ENCODE results near the gene NDUFS7. TPM values are rescaled to one million over a fixed set of nuclear protein-coding genes. Genes with fewer than 3 reads are reported as not detected.

NDUFS7 gene
- total RNA-seq, 1 experiment from 2014 or later, result 43.2 TPM

DNA sequence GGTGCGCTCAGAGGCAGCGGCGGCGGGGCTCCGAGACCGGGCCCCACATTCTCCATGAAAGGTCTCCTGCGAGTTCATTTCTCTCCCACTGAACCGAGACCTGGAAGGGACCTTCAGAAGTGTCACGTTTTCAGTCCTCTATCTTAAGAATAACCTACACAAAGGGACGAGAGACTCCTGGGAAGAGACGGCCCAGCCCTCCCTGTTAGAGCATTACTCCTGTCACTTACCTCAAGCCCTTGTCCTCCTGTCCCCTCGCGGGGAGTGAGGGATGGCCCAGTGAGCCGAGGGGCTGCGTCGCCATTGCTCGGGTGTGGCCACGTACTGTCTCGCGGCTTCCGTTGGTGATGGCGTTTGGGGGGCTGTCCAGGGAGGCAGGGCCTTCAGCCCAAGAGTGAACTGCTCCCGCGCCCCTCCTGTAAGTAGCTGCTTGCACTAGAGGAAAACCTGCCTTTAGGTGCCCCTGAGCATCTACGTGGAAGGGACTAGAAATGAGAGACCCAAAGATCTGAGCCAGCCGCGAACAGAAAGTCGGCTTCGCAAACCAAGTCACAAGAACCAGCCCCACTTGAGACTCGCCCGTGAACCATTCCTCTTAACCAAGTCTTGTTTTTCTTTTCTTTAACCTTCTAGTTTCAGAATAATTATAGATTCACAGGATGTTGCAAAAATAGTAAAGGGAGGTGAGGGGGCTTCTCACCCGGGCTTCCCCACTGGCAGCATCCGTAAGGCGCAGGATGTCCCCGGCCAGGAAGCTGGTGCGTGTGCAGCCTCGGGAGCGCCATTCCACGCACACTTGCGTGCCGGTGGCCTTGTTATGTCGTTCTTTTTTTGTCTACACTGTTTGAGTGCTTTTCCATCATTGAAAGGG lies 21.1 kb upstream of the NDUFS7 start:
- no peak for DNase-seq (ENCODE audit: low read depth)
- in situ Hi-C loops (cut with HindIII; ENCODE audit: low pct_unique_long_range_greater_than_20kb, low sequenced_read_pairs), result no loop called here

- in situ Hi-C loops (cut with HindIII; ENCODE audit: low pct_unique_long_range_greater_than_20kb, low sequenced_read_pairs), result no loop called here
- no peak for DNase-seq (ENCODE audit: low read depth)
These were observed 20.1 kb upstream of the NDUFS7 start for GRCh38 chr19:1363599-1363998.

DNA sequence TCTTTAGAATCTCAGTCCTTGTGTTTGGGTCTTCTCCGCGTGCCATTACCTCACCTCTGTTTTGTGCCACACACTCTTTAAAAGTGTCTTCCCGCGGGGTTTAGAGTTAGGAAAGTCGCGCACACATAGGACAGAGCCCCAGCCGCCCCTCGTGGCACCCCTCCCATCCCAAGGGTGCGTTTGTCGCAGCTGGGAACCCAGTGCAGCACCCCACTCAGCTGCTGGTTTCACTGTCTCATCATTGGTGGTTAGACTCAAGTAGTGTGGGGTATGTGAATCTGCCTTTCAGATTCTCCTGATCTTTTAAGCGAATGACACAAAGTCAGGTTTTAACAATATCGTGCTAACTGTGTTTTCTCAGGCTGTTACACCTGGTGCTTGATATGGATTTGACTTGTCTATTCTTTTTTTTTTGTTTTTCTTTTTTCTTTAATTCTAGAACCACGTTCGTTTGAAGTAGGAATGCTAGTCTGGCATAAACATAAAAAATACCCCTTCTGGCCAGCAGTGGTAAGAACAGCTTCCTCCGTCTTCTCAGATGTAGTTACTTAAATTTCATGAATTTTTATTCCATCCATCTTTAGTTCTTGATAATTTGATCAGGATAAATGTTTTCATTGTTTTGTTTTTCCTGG lies 19.5 kb upstream of the NDUFS7 start:
- DNase-seq (ENCODE audit: low read depth), result no peak
- in situ Hi-C loops (cut with HindIII; ENCODE audit: low pct_unique_long_range_greater_than_20kb, low sequenced_read_pairs), result no loop called here

- no peak for DNase-seq (ENCODE audit: low read depth)
- in situ Hi-C loops (cut with HindIII; ENCODE audit: low pct_unique_long_range_greater_than_20kb, low sequenced_read_pairs), result no loop called here
These were observed 18.1 kb upstream of the NDUFS7 start for GRCh38 chr19:1365319-1366269.

GRCh38 chr19:1366296-1366695 lies 17.4 kb upstream of the NDUFS7 start:
- in situ Hi-C loops (cut with HindIII; ENCODE audit: low pct_unique_long_range_greater_than_20kb, low sequenced_read_pairs), result no loop called here
- DNase-seq (ENCODE audit: low read depth), result no peak

DNA sequence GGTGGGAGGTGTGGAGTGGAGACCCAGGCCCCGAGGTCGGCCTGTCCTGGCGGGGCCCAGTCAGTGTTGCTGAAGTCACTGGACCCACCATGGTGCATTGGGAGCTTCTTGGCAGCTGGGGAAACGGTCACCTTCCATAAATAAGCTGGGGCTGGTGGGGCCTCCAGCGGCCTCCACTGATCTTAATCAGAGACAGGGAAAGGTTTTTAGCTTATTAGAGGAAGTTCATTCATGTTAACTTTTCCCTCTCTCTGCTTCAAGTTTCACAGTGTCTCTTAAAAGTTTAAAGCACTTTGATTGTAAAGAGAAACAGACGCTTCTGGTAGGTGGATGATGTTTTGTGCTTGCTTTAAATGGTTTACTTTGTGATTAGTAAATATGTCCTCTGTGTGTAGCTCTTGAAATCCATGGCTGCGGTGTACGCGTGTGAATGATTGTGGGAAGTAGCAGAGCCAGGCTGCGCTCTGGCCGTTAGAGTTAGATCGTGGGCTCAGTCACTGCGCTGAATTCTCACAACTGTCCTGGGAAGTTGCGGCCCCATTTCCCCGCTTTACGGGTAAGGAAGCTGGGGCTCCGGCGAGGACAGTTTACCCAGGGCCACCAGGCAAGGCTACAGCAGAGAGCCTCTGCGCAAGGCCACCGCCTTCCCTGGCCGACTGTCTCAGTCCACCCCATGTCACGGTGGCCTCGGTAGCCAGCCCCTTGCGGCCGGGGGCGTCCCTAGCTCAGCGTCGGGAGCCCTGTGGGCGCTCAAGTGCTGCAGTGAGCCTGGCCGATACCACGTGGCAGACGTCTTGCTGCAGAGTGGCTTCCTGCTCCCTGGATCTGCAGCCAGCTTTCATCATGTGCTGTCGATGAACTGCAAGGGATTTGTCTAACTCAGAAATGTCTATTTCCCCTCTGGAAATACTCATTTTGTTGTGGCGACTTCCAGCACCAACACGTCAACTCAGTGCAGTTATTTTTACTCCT lies 16.5 kb upstream of the NDUFS7 start:
- DNase-seq (ENCODE audit: low read depth), result no peak
- in situ Hi-C loops (cut with HindIII; ENCODE audit: low pct_unique_long_range_greater_than_20kb, low sequenced_read_pairs), result no loop called here

GRCh38 chr19:1369214-1369805 lies 14.4 kb upstream of the NDUFS7 start:
- DNase-seq (ENCODE audit: low read depth), result no peak
- in situ Hi-C loops (cut with HindIII; ENCODE audit: low pct_unique_long_range_greater_than_20kb, low sequenced_read_pairs), result no loop called here

DNA sequence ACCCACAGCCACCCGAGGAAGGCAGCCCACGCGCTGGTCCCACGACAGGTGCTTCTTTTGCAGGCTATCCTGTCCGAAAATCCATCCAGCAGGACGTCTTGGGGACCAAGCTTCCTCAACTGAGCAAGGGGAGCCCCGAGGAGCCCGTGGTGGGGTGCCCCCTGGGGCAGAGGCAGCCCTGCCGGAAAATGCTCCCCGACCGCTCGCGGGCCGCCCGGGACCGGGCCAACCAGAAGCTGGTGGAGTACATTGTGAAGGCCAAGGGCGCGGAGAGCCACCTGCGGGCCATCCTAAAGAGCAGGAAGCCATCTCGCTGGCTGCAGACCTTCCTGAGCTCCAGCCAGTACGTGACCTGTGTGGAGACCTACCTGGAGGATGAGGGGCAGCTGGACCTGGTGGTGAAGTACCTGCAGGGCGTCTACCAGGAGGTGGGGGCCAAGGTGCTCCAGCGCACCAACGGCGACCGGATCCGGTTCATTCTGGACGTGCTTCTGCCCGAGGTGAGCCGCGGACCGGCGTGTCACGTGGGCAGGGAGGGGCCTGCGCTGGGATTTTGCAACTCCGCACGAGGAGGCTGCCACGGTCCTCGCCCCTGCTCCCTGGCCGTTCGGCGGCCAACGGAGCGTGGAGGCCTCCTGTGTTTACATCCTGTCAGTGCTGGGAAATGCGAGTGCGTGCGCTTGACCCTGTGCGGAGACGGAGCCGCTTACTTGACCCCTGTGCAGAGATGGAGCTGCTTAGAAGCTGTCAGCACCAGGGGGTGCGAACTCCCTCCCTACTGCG lies 12.9 kb upstream of the NDUFS7 start:
- no peak for DNase-seq (ENCODE audit: low read depth)
- in situ Hi-C loops (cut with HindIII; ENCODE audit: low pct_unique_long_range_greater_than_20kb, low sequenced_read_pairs), result no loop called here

DNA sequence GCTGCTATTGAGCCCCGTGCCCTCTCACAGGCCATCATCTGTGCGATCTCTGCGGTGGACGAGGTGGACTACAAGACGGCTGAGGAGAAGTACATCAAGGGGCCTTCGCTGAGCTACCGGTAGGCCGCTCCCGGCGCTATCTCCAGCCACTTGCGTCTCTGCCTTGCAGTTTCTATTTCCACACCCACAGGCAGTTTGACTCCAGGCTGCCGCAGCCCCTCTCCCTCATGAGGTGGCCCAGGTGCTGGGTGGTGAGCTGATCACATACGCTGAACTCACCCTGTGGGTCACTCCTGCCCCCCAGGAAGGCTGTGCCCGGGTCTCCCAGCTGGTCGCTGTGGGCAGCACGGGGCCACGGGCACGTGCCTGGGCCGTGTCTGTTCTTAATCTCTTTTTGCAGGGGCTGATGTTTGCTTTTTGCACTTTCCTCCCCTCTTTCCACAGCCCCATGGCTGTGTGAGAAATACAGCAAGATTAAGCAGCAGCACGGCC lies 10.6 kb upstream of the NDUFS7 start:
- in situ Hi-C loops (cut with HindIII; ENCODE audit: low pct_unique_long_range_greater_than_20kb, low sequenced_read_pairs), result no loop called here
- DNase-seq (ENCODE audit: low read depth), result no peak

GRCh38 chr19:1373534-1374249 lies 10.0 kb upstream of the NDUFS7 start:
- in situ Hi-C loops (cut with HindIII; ENCODE audit: low pct_unique_long_range_greater_than_20kb, low sequenced_read_pairs), result no loop called here
- no peak for DNase-seq (ENCODE audit: low read depth)

DNA sequence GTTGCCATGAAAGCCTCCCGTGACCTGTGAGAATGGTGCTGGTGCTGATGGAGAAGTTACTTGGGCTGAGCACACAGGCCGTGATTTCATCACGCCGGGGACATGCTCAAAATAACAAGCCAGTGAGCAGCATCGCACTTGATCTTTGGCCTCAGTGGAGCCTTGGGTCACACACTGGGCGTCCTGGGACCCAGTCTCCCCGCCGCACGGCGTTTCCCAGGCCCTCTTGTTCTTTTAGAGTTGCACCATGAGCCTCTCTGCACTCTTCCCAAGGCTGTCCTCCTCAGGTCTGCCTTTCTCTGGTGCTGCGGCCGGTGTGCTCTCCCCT lies 9.5 kb upstream of the NDUFS7 start:
- in situ Hi-C loops (cut with HindIII; ENCODE audit: low pct_unique_long_range_greater_than_20kb, low sequenced_read_pairs), result no loop called here
- no peak for DNase-seq (ENCODE audit: low read depth)

DNA sequence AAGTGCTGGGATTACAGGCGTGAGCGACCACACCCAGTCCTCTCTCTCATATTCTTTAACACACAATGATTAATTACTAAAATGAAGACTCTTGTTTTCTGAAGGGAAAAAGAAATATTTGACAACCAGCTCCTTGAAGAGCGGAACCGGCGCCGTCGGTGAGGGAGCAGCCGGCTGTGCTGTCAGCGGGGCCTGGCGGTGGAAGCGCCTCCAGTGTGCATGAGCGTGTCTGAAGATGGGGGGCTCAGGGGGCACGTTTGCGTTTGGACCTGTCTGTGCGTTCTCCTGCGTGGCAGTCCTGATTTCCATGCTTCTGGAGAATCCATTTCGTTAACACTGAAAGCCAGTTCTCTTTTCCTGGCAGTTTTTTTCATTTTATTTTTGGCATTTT lies 7.3 kb upstream of the NDUFS7 start:
- DNase-seq (ENCODE audit: low read depth), result no peak
- in situ Hi-C loops (cut with HindIII; ENCODE audit: low pct_unique_long_range_greater_than_20kb, low sequenced_read_pairs), result no loop called here

DNA sequence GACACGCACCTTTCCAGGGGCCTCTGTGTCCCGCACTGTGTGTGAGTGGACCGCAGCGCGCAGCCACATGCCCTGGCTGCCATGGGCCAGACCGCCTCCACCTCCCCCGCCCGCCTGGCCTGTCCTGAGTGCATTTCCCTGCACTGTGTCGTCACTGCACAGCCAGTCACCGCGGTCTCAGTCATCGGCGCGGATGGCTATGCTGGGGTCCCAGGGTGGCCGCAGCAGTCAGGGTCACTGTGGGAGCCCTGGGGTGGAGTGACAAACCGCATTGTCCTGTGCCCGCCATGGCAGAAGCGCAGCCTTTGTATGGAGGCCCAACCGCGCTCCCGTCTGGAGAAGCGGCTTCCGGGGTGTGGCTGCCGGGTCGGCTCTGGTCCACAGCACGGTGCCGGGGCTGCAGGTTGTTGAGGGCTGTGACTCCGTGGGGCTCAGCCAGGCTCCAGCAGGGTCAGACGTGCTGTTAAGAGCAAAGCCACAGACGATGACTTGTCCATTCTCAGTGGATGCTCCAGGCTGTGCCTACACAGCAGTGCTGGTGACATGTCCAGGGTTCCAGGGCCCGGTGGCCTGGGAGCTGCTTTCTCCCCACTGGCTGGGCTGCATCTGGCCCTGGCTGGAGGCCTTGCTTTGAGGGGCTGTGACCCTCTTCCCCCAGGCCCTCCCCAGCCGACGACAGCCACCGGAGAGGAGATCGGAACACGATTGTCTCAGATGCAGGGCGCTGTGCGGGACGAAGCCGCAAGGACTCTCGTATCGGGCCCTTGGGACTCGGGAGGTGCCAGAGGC lies 6.3 kb upstream of the NDUFS7 start:
- DNase-seq (ENCODE audit: low read depth), result no peak
- in situ Hi-C loops (cut with HindIII; ENCODE audit: low pct_unique_long_range_greater_than_20kb, low sequenced_read_pairs), result no loop called here

- DNase-seq (ENCODE audit: low read depth), result no peak
- in situ Hi-C loops (cut with HindIII; ENCODE audit: low pct_unique_long_range_greater_than_20kb, low sequenced_read_pairs), result no loop called here
These were observed 5.5 kb upstream of the NDUFS7 start for GRCh38 chr19:1377965-1378785.
